Fibroblast of gingiva (primary cell): ENCODE measurements around the gene SLC25A12.
"Not testable (repeated sequence)": the region's sequence is repeated elsewhere in the genome, so short reads cannot be mapped to it uniquely, and the experiment has no call there.

Source experiments
- DNase-seq: peaks from one replicate; pipeline ENCODE4 v3.0.0-alpha.2; 2011; ENCODE audit warnings: low read depth

SLC25A12 gene

DNA sequence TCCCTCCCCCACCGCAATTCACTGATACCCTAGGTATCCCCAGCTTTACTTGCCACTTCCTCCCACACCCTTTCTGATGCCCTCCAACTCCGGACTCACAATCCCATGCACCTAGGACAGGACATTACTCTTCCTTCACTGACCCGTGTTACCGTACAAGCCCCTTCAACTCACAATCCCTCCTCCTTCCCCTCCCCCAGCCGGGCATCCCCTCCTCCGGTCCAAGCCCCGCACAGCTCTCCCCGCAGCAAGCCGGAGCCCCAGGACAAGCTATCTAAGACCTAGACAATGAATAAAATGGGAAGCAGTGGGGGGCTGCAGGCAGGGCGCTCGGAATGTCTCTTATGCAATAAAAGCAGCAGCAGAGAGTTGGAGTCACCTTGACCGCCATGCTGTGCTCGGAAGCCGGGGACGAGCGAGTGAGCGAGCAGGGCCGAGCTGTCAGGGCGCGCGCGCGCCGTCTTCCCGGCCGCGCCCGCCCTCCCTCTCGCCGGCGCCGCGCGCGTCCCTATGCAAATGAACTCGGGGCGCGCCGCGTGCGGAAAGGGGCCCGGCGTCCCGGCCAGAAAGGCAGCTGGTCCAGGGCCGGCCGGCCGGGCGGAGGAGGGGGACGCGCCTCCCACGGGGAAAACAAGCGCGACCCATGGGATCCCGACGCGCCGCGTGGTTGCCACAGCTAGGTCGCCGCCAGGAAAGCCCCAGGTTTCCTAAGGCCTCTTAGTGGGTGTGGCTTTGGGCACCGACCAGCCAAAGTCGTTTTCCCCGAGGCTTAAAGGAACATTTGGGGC lies at the start of gene SLC25A12:
Gene SLC25A12, minus strand, starts transcription at position 421 of the 788 bp plus-strand sequence. Its CDS starts 30 bp downstream, at position 391.
- peak; percentile 77 for DNase-seq

- DNase-seq, result no peak
Measured at GRCh38 chr2:171941316-171941699, 47.3 kb upstream of the SLC25A12 start.

GRCh38 chr2:171939743-171940071 lies 45.7 kb upstream of the SLC25A12 start:
- no peak for DNase-seq

- no peak for DNase-seq
Measured at GRCh38 chr2:171939058-171939742, 45.2 kb upstream of the SLC25A12 start.

DNA sequence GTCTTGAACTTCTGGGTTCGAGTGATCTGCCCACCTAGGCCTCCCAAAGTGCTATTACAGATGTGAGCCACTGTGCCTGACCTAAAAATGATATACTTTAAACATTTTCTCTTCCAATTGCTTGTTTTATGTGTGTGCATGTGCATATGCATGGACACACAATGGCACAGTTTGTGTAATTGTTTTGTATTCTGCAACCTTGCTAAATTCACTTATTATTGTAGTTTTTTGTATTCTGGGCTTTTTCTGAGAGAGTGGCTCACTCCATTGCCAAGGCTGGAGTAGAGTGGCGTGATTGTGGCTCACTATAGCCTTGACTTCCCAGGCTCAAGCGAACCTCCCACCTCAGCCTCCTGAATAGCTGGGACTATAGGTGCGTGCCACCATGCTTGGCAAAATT lies 36.3 kb upstream of the SLC25A12 start:
- DNase-seq, result no peak

GRCh38 chr2:171924170-171924942 lies 30.3 kb upstream of the SLC25A12 start:
- DNase-seq, result no peak

DNA sequence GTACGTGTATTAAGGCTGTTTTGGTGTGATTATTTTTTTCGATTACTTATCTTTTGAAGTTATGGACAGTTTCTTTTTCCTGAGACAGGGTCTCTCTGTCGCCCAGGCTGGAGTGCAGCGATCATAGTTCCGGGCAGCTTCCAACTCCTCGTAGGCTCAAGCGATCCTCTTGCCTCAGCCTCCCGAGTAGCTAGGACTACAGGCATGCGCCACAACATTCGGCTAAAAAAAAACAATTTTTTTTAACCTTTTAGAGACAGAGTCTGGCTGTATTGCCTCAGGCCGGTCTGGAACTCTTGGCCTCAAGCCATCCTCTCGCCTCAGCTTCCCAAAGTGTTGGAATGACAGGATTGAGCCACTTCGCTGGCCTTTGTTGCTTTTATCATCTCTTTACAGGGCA lies 29.2 kb upstream of the SLC25A12 start:
- peak; percentile 64 for DNase-seq

- DNase-seq, result peak; percentile 98
Measured at GRCh38 chr2:171922230-171923022, 28.4 kb upstream of the SLC25A12 start, which contains the start of gene HAT1. HAT1 (plus strand) TSS chr2:171922461; CDS start chr2:171922501, 40 bp downstream.

GRCh38 chr2:171921970-171922229 lies 27.9 kb upstream of the SLC25A12 start:
- no peak for DNase-seq

DNA sequence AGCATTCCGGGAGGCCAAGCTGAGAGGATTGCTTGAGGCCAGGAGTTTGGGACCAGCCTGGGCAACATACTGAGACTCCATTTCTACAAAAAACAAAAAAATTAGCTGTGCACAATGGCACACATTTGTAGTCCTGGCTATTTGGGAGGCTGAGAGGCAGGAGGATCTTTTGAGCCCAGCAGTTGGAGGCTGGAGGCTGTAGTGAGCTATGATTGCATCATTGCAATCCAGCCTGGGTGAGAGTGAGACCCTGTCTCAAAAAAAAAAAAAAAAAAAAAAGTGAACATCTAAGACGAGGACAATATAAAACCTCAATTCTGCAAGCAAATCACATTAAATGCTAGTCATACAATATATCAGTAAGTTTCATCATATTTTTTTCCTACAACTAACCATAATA lies 25.4 kb upstream of the SLC25A12 start:
- DNase-seq, result no peak

DNA sequence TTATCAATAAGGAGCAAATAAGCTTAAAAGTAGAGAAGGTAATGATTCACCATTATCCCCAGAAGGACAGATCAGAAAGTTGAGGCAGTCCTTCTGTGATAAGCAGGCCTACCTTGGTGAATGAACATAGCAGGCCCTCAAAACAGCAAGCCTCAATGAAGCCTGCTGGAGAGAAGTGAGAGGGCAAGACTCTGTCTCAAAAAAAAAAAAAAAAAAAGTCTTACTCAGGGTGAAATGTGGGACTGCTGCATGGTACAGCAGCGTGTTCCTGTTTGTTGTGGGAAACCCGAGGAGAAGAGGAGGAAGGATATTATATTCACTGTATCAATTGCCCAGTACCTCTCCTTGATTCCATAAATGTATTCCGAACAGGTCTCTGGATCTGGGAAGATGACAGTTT lies 19.5 kb upstream of the SLC25A12 start:
- no peak for DNase-seq

DNA sequence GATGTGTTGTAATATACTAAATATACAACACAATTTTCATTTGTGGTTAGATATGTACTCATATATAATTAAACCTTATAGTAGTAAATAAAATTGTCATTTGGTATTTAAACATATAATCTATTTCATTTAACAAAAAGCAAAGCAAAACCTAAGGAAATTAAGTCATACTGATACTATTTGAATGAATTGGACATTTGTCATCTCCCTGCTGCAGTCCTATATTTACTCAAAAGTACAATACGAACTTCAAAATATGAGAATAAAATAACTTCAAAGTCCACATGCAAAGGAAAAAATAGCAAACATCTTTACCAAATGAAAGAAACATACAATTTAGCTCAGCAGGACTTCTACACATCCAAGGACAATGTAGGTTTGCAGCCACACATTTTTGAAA lies 16.4 kb upstream of the SLC25A12 start:
- no peak for DNase-seq

DNA sequence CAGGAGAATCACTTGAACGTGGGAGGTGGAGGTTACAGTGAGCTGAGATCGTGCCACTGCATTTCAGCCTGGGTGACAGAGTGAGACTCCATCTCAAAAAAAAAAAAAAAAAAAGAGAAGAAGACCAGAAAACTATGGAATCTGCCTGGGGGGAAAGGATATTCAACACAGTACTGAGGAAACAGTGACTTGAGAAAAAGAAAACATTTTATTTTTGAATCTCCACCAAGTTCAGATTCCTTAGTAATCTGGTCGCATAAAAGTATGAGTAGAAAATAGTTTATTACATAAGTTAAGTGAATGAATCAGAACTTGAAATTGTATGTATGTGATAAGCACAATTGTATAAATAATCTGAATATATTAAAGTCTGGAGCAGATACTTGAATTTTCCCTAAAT lies 15.2 kb upstream of the SLC25A12 start:
- DNase-seq, result no peak

- DNase-seq, result no peak
Measured at GRCh38 chr2:171908235-171908634, 14.2 kb upstream of the SLC25A12 start.

DNA sequence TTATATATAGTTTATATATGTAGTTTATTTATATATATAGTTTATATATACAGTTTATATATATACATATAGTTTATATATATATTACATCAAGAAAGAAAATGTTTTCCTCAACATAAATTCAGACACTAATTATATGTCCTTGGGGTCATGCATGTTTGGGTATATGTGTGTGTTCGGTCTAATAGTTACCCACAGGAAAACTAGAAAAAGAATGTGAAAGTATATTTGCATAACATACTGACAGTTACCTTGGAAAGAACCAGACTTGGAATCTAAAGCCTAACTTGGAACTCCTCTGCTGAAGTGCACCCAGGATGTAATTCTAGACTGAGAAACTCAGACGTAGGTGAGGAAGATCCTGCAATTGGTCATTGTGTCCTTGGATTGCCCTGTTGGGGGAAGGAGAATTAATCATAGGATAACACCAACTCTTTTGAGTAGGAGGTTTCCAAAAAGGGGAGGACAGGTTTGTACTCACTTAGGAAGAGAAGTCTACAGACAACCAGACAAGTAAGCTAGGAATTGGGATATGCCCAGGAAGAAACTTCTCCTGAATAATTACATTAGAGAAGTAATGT lies 8.9 kb upstream of the SLC25A12 start:
- no peak for DNase-seq

- DNase-seq, result not testable (repeated sequence)
Measured at GRCh38 chr2:171899623-171900282, 5.7 kb upstream of the SLC25A12 start.

DNA sequence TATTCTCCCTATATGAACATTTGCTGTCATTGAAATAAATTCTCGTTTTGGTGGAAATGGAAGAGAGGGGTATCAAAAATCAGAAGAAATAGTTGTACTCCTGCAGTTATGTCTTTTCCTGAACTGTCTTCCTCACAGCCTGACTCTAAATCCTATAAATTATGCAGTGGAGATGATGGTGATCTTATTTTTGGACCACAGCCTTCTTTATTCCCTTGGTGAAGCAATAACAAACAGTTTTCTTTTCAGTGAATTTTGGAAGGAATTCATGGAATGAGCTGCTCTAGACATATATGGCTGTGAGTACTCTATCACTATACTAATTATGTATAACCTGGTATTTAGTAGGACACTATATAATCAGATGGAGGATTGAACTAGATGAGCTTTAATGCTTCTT lies 1.7 kb upstream of the SLC25A12 start:
- DNase-seq, result peak; percentile 34

- no peak for DNase-seq
Measured at GRCh38 chr2:171894612-171894947, 536 bp upstream of the SLC25A12 start.

DNA sequence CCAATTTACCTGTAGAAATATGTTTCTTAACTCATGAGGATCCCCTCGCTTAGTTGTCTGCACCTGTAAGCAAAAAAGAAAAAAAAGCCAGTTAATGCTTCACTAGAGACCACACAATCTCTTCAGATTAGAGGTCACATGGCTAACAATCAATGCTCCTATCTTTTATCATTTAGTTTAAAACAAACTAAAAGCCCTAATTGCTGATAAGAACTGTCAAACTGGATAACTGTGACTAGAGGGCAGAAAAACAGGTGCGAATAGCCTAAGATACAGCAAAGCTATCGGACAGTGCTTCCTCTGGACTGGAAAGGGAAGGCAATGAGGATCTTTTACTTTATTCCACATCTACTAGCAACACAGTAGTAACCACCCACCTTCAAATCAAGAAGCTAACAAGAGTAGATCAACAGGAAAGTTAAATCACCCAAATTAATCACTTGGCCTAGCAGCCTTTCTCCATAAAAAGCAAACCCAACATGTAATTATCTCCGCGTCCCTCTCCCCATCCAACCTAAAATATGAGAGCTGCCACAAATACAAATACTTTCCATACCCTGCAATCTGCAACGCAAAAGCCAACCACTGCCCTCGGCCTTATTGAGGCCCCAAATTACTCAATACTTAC lies 734 bp downstream of the SLC25A12 start:
- DNase-seq, result no peak

DNA sequence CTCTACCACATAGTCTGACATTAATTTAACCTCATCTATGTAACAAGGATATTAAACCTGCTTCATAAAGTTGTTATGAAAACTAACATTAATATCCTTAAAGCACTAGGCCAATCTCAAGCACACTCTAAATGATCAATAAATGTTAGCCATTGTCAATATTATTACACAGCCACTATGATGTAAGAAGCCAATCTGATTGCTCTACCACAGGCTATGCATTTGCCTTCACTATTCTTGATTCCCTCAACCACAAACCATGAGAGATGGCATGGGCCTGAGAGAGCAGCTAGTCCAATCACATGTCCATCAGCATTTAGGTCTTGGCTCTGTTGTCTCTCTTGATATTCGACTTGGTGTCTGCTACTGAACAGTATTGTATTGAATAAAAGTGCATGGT lies 4.2 kb downstream of the SLC25A12 start:
- DNase-seq, result no peak

DNA sequence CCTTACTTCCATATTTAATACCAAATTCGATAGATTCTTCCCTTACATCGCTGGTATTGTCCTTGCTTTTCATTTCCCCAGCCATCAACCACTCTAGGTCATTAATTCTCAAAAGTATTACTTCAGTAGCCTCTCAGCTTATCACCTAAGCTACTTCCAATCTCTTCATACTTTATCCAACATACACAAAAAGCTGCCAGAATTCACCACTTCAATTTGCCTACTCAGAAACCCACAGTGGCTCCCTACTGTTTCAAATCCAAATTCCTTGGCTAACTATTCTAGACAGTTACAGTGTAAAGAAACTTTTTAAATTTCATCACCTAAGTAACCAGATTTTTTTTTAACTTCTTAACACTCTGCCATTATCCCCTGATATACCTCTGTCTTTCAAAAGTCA lies 4.7 kb downstream of the SLC25A12 start:
- DNase-seq, result no peak
